Measurements from ENCODE around the gene KREMEN1. TPM values are rescaled to one million over a fixed set of nuclear protein-coding genes. Genes with fewer than 3 reads are reported as not detected.

Gene KREMEN1
- total RNA-seq, 1 experiment from 2014 or later = 31.9 TPM

GRCh38 chr22:29040385-29041275 is 32.2 kb upstream of the KREMEN1 start:
- H3K79me2 ChIP-seq (ENCODE audit: insufficient read depth, low read length) = peaks cover 11% of the 10 kb centered on the region; the same call in 1 of the 2 replicates
- peaks cover 6 to 7% of the 10 kb centered on the region in 2 experiments; a peak in 3 of 4 replicates for H3K36me3 ChIP-seq (ENCODE audit: control insufficient read depth in 1 of 2, insufficient read depth in 2 of 2, low read length in 2 of 2)
- no TSS peak for BruUV-seq (replicated peaks)
- ChIA-PET POLR2A (interaction anchor here (0.6 to 2.7 kb wide), 3 partner anchors 18 to 382 kb away, joined by 3 to 10 read pairs (median 3); partner anchors contain the start of gene XBP1), CTCF (interaction anchor here (0.6 to 5.2 kb wide), 42 partner anchors 8 to 1021 kb away, joined by 3 to 80 read pairs (median 4); partner anchors contain the start of genes CCDC117, EMID1, KREMEN1 and XBP1), RAD21 (ENCODE audit: low non-redundant PET in 1 of 2, low total read pairs in 2 of 2, uncharacterized antibody in 2 of 2, unreplicated experiment in 2 of 2) (interaction anchor here (0.6 to 2.5 kb wide), 17 partner anchors 9 to 440 kb away, joined by 3 to 22 read pairs (median 4); partner anchors contain the start of gene XBP1 (in 1 of the 2))
- H3K4me3 ChIP-seq (replicated peaks in 1 of 2; ENCODE audit: low read depth in 1 of 2, low read length in 2 of 2) = no peak overlapping the region
- H3K27me3 ChIP-seq (ENCODE audit: insufficient read depth, low read length) = no peaks in the 10 kb centered on the region
- H3K4me2 ChIP-seq (ENCODE audit: low read length) = peak overlapping the region; percentile 40
- DNase-seq (ENCODE audit: low read depth, low spot score) = peak; percentile 73
- H3K27ac ChIP-seq (ENCODE audit: low read depth, low read length) = no peak overlapping the region
- no peaks in the 10 kb centered on the region for H3K9me2 ChIP-seq (ENCODE audit: insufficient read depth)
- H3K9ac ChIP-seq (ENCODE audit: low read length) = peak overlapping the region; percentile 0; the same call in 1 of the 2 replicates
- TF ChIP-seq CTCF (IDR thresholded peaks at IDR 0.05 in 2 of 3, conservative IDR thresholded peaks at IDR 0.05 in 1 of 3; ENCODE audit: borderline replicate concordance in 1 of 3, insufficient read depth in 1 of 3, low read depth in 2 of 3, low read length in 2 of 3) (peak; percentile 84 to 99 (median 96)), RAD21 (IDR thresholded peaks at IDR 0.05; ENCODE audit: low read depth) (peak; percentile 91), ELF1 (IDR thresholded peaks at IDR 0.05; ENCODE audit: borderline replicate concordance, low read depth) (no peak)
- H3K4me1 ChIP-seq (ENCODE audit: control insufficient read depth in 1 of 2, insufficient read depth in 2 of 2, low read length in 2 of 2) = peaks cover 25 to 34% of the 10 kb centered on the region in 2 experiments
- H2AFZ ChIP-seq (ENCODE audit: low read depth, low read length, poor library complexity, severe bottlenecking) = no peak overlapping the region
- H3K9me3 ChIP-seq (ENCODE audit: control insufficient read depth in 1 of 2, insufficient read depth in 1 of 2, low read depth in 1 of 2, low read length in 2 of 2) = no peaks in the 10 kb centered on the region
- ATAC-seq = peak; percentile 88
- no peaks in the 10 kb centered on the region for H4K20me1 ChIP-seq (ENCODE audit: insufficient read depth)
- intact Hi-C loops (cut with micrococcal nuclease) = loop anchor here (1.0 to 10.0 kb wide), 5 partner anchors 184 to 440 kb away; no protein-coding TSS in a partner anchor
